GM12878 (cell line): ENCODE measurements around the gene KLF11. TPM values are rescaled to one million over a fixed set of nuclear protein-coding genes. Genes with fewer than 3 reads are reported as not detected.

ENCODE experiments used
- ATAC-seq: fragments of 200-7000 bp; cut with Tn5 transposase; 3 replicates; pipeline ENCODE4 v1.9.1; 2020; ENCODE audit warnings: mild to moderate bottlenecking, moderate library complexity
- BruUV-seq: library from RNA; stranded (reverse); fragments of 400-500 nt; replicated peaks from 2 replicates; lab custom pipeline; 2021; lab: Mats Ljungman, UMichigan
- CTCF ChIA-PET: fragments of 300-600 bp; sonication (Branson Sonifier 250); formaldehyde crosslinking; extraction: SDS; loops from one replicate; lab custom pipeline; 2021; ENCODE audit warnings: inconsistent platforms; lab: Yijun Ruan, JAX
- POLR2A ChIA-PET: fragments of 350-600 bp; formaldehyde crosslinking; extraction: SDS; loops from one replicate; lab custom pipeline; 2021; ENCODE audit warnings: inconsistent platforms; lab: Charles Lee
- RAD21 ChIA-PET: fragments of 300-600 bp; sonication (Branson Sonifier 250); formaldehyde crosslinking; loops from one replicate; lab custom pipeline; 2023; ENCODE audit warnings: antibody characterized with exemption; ENCODE audit not compliant: unreplicated experiment; lab: Charles Lee
- SMC1A ChIA-PET: fragments of 300-600 bp; sonication (Branson Sonifier 250); formaldehyde crosslinking; loops from one replicate; lab custom pipeline; 2023; ENCODE audit not compliant: unreplicated experiment, uncharacterized antibody; lab: Charles Lee
- DNase-seq: peaks from one replicate; pipeline ENCODE4 v3.0.0-alpha.2; 2011; ENCODE audit warnings: low read depth, low spot score
- FAIRE-seq: peaks from 3 replicates; lab custom pipeline; 2011; peaks lifted over from hg19 to GRCh38; lab: Jason Lieb, UNC
- H2AFZ ChIP-seq: 2 replicates; pipeline ENCODE4 v1.6.0; 2011; ENCODE audit warnings: low read depth, low read length, control low read depth; ENCODE audit not compliant: control insufficient read depth
- H3K27ac ChIP-seq: 2 replicates; pipeline ENCODE4 v1.5.1; 2011; ENCODE audit warnings: control low read depth; ENCODE audit not compliant: control insufficient read depth, insufficient read depth
- H3K27me3 ChIP-seq, 2 experiments: replicated peaks in 1 of 2; 2 replicates each; pipeline versions ENCODE4 v1.6.0 to v1.6.1; 2011; ENCODE audit warnings: low read length in 1 of 2; ENCODE audit not compliant: control insufficient read depth in 2 of 2, insufficient read depth in 2 of 2
- H3K36me3 ChIP-seq, 2 experiments: 2 replicates each; pipeline ENCODE4 v1.5.1; 2011; ENCODE audit warnings: low read length in 1 of 2; ENCODE audit not compliant: control insufficient read depth in 2 of 2, insufficient read depth in 2 of 2
- H3K4me1 ChIP-seq: 2 replicates; pipeline ENCODE4 v1.6.1; 2011; ENCODE audit warnings: mild to moderate bottlenecking, low read length, moderate library complexity, mixed read lengths; ENCODE audit not compliant: control insufficient read depth, insufficient read depth
- H3K4me2 ChIP-seq: 2 replicates; pipeline ENCODE4 v1.6.0; 2011; ENCODE audit warnings: control low read depth; ENCODE audit not compliant: control insufficient read depth, insufficient read depth
- H3K4me3 ChIP-seq: fragments of 200-600 bp; sonication (generic); 2 replicates; pipeline ENCODE4 v1.5.1; 2016
- H3K79me2 ChIP-seq: 2 replicates; pipeline ENCODE4 v1.6.0; 2011; ENCODE audit warnings: low read length; ENCODE audit not compliant: control insufficient read depth, insufficient read depth
- H3K9ac ChIP-seq: 2 replicates; pipeline ENCODE4 v1.8.0; 2011; ENCODE audit warnings: low read length, control low read depth, mixed read lengths; ENCODE audit not compliant: control insufficient read depth, insufficient read depth
- H3K9me3 ChIP-seq: replicated peaks from 3 replicates; pipeline ENCODE4 v1.5.1; 2011; ENCODE audit warnings: mild to moderate bottlenecking, low read length; ENCODE audit not compliant: control insufficient read depth, insufficient read depth
- H4K20me1 ChIP-seq: 2 replicates; pipeline ENCODE4 v1.6.0; 2011; ENCODE audit not compliant: control insufficient read depth, insufficient read depth
- CBX5 ChIP-seq: sonication (generic); IDR thresholded peaks from 2 replicates; pipeline ENCODE4 v1.6.1; 2016; ENCODE audit warnings: low read depth, moderate library complexity, mild to moderate bottlenecking, inconsistent platforms
- FOS ChIP-seq: IDR thresholded peaks from 3 replicates; pipeline ENCODE4 v1.6.1; 2011; ENCODE audit warnings: borderline replicate concordance; ENCODE audit not compliant: insufficient read length; ENCODE audit errors: extremely low read depth
- NFXL1 ChIP-seq: fragments of 450-650 bp; IDR thresholded peaks from 2 replicates; pipeline ENCODE4 v1.6.1; 2017; ENCODE audit warnings: antibody characterized with exemption, mild to moderate bottlenecking, borderline replicate concordance
- NR2C2 ChIP-seq: IDR thresholded peaks from 2 replicates; pipeline ENCODE4 v1.6.1; 2011; ENCODE audit warnings: borderline replicate concordance, low read depth; ENCODE audit not compliant: control insufficient read depth, insufficient read length
- POU2F2 ChIP-seq: IDR thresholded peaks from 3 replicates; pipeline ENCODE4 v1.6.1; 2011; ENCODE audit warnings: low read depth, mild to moderate bottlenecking, low read length, borderline replicate concordance
- STAT3 ChIP-seq: IDR thresholded peaks from 2 replicates; pipeline ENCODE4 v1.6.1; 2011; ENCODE audit warnings: low read depth, low read length, improper control_type of control experiment
- TARDBP ChIP-seq: IDR thresholded peaks from 2 replicates; pipeline ENCODE4 v1.6.1; 2016; ENCODE audit warnings: borderline replicate concordance
- TCF3 ChIP-seq: IDR thresholded peaks from 2 replicates; pipeline ENCODE4 v1.6.1; 2012; ENCODE audit warnings: low read depth, mild to moderate bottlenecking, low read length, borderline replicate concordance; ENCODE audit not compliant: insufficient read depth
- WRNIP1 ChIP-seq: IDR thresholded peaks from 2 replicates; pipeline ENCODE4 v1.6.1; 2011; ENCODE audit warnings: low read depth, low read length, improper control_type of control experiment, borderline replicate concordance
- YY1 ChIP-seq: IDR thresholded peaks from 2 replicates; pipeline ENCODE4 v1.6.1; 2011; ENCODE audit warnings: low read depth, mild to moderate bottlenecking, low read length
- ZNF384 ChIP-seq: IDR thresholded peaks from 2 replicates; pipeline ENCODE4 v1.6.1; 2012; ENCODE audit warnings: low read depth, mild to moderate bottlenecking, low read length, improper control_type of control experiment, borderline replicate concordance
- ZSCAN29 ChIP-seq: fragments of 450-650 bp; IDR thresholded peaks from 2 replicates; pipeline ENCODE4 v1.6.1; 2017; ENCODE audit warnings: mild to moderate bottlenecking, moderate library complexity
- WGBS: methylation state at CpG from one replicate; pipeline ENCODE4 v1.1.6; 2016; ENCODE audit warnings: low lambda C conversion rate; ENCODE audit not compliant: insufficient replicate concordance, insufficient coverage; ENCODE audit errors: missing lambda C conversion rate; 5-methylcytosine and 5-hydroxymethylcytosine counted together
- in situ Hi-C: fragments of 300-500 bp; cut with MboI; formaldehyde crosslinking; loops from 9 replicates; pipeline ENCODE4 v1.14.3; 2018; ENCODE audit warnings: mixed read lengths
- intact Hi-C: fragments of 100-400 bp; cut with micrococcal nuclease; formaldehyde crosslinking; loops from one replicate; pipeline ENCODE4 v1.14.2; 2022; ENCODE audit not compliant: unreplicated experiment
- polyA plus RNA-seq, 11 experiments: library from polyadenylated mRNA; depleted of rRNA in 4 of 11; unstranded in 6 of 11; stranded (reverse) in 5 of 11; fragments of >200 nt; fragmentation: Nextera tagmentation in 4 of 11; fragmentation: Illumina TruSeq in 1 of 11; extraction: Ambion mirVana in 4 of 11; extraction: Trizol in 1 of 11; gene quantifications; 1 replicate in 1 of 11; 2 replicates in 10 of 11; pipeline versions ENCODE4 v1.2.1 to v1.2.3, GENCODE V29; 2011 to 2016; ENCODE audit warnings: inconsistent platforms in 2 of 11, missing spikeins in 2 of 11, low read depth in 1 of 11
- total RNA-seq, 4 experiments: library from RNA; depleted of rRNA in 3 of 4; stranded (reverse); fragments of >200 nt in 3 of 4; fragmentation: Illumina TruSeq in 1 of 4; extraction: Trizol in 1 of 4; gene quantifications; 2 replicates each; pipeline versions ENCODE4 v1.2.1 to v1.2.3, GENCODE V29; 2013 to 2021
- TF ChIP-seq, protein P1 (sequence below): fragments of 450-650 bp; IDR thresholded peaks from 2 replicates; pipeline ENCODE4 v1.6.1; 2018; ENCODE audit warnings: mild to moderate bottlenecking, low read depth, moderate library complexity; ENCODE audit not compliant: partially characterized antibody
- TF ChIP-seq, protein P2 (sequence below): IDR thresholded peaks from 2 replicates; pipeline ENCODE4 v1.6.1; 2011; ENCODE audit warnings: low read depth, low read length, improper control_type of control experiment, borderline replicate concordance

Gene KLF11
- total and polyA plus RNA-seq, 10 of the 15 experiments (the other 5 are each of a cell fraction or from before 2014, with no cell fraction given), result 0.03 to 0.54 (median 0.14) TPM; not detected in 1

DNA sequence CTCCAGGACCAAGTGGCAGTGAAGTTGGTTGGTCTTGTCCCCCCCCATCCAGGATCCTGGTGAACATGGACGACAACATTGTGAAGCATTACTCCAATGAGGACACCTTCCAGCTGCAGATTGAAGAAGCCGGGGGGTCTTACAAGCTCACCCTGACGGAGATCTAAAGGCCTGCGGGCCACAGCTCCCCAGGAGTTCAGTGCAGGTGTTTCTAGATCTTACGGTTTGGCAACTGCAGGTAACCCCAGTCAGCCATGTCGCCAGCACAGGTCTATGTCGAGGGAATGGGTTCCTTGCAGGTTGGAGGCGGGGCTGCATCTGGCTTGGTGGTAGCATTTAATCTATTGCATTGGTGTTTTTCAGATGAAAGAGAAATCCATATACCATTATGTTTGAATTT is 42.8 kb upstream of the KLF11 start:
- H3K9me3 ChIP-seq, result no peaks in the 10 kb centered on the region
- no TSS peak for BruUV-seq
- 35% methylated on average over 8 of the region's 8 CpGs for WGBS
- H3K4me3 ChIP-seq, result no peak overlapping the region
- H3K79me2 ChIP-seq, result no peaks in the 10 kb centered on the region
- H3K27me3 ChIP-seq, result no peaks in the 10 kb centered on the region
- FAIRE-seq (no peak), ATAC-seq (no peak), DNase-seq (no peak)
- no peaks in the 10 kb centered on the region for H3K4me1 ChIP-seq
- H3K9ac ChIP-seq, result no peak overlapping the region
- POLR2A ChIA-PET, result no interaction called here
- SMC1A ChIA-PET, result interaction anchor here (2.6 kb wide), 1 partner anchor 17 kb away, joined by 10 read pairs; no protein-coding TSS in a partner anchor
- H3K36me3 ChIP-seq, result no peaks in the 10 kb centered on the region
- no peak overlapping the region for H3K4me2 ChIP-seq
- H3K27ac ChIP-seq, result no peak overlapping the region
- in situ Hi-C loops, result no loop called here
- TF ChIP-seq, protein P1, sequence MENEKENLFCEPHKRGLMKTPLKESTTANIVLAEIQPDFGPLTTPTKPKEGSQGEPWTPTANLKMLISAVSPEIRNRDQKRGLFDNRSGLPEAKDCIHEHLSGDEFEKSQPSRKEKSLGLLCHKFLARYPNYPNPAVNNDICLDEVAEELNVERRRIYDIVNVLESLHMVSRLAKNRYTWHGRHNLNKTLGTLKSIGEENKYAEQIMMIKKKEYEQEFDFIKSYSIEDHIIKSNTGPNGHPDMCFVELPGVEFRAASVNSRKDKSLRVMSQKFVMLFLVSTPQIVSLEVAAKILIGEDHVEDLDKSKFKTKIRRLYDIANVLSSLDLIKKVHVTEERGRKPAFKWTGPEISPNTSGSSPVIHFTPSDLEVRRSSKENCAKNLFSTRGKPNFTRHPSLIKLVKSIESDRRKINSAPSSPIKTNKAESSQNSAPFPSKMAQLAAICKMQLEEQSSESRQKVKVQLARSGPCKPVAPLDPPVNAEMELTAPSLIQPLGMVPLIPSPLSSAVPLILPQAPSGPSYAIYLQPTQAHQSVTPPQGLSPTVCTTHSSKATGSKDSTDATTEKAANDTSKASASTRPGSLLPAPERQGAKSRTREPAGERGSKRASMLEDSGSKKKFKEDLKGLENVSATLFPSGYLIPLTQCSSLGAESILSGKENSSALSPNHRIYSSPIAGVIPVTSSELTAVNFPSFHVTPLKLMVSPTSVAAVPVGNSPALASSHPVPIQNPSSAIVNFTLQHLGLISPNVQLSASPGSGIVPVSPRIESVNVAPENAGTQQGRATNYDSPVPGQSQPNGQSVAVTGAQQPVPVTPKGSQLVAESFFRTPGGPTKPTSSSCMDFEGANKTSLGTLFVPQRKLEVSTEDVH, result no peak
- TF ChIP-seq, protein P2, sequence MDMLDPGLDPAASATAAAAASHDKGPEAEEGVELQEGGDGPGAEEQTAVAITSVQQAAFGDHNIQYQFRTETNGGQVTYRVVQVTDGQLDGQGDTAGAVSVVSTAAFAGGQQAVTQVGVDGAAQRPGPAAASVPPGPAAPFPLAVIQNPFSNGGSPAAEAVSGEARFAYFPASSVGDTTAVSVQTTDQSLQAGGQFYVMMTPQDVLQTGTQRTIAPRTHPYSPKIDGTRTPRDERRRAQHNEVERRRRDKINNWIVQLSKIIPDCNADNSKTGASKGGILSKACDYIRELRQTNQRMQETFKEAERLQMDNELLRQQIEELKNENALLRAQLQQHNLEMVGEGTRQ, result no peak
- TF ChIP-seq YY1, result no peak
- TF ChIP-seq TARDBP, result no peak
- no peak for TF ChIP-seq POU2F2
- TF ChIP-seq NR2C2, result no peak
- TF ChIP-seq ZNF384, result no peak
- no peak for TF ChIP-seq STAT3
- no peak for TF ChIP-seq NFXL1
- no peak for TF ChIP-seq CBX5
- no peak for TF ChIP-seq FOS
- no peak for TF ChIP-seq WRNIP1
- no peak for TF ChIP-seq TCF3
- TF ChIP-seq ZSCAN29, result no peak
- intact Hi-C loops, result no loop called here
- RAD21 ChIA-PET, result no interaction called here
- no peak overlapping the region for H2AFZ ChIP-seq
- no peaks in the 10 kb centered on the region for H4K20me1 ChIP-seq
- CTCF ChIA-PET, result no interaction called here
